Measurements from ENCODE around the gene HDAC6.

HDAC6 gene

DNA sequence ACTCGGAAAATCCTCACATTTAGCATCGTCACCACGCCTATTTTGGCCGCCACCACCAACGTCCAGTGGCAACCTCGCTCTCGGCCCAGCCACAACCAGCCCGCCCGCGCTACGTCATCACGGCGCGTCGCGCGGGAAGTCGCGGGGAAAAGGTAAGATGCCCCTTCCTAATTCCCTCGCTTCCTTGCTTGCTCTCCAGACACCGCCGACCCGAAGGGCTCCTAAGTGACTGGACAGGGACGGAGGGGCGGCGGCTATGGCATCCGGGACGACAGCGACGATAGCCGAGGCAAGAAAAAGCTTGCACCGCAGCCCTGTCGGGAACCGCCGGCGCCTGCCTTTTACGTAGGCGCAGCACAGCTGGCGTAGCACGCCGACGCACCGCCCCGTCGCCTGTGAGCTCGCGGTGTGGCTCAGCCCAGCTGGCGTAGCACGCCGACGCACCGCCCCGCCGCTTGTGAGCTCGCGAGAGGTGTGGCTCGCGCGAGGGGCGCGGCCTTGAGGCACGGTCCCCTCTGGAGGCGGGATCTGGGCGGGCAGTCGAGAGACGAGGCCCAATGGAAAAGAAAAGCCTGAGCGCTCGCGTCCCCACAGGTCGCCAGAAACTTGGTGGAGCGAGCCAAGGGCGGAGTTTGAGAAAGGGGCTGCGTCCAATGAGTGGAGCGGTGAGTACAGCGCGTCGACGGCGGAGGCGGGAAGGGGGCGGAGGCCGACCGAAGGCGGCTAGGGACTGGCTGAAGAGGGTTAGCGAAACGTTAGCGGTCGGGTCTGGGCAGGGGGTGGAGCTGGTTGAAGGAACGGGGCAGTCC lies at the start of gene HDAC6:
HDAC6 (plus strand) TSS at position 788 of the 809 bp plus-strand sequence. CDS start 626 bp downstream, outside the sequence.
- DNase-seq: peak; percentile 96

DNA sequence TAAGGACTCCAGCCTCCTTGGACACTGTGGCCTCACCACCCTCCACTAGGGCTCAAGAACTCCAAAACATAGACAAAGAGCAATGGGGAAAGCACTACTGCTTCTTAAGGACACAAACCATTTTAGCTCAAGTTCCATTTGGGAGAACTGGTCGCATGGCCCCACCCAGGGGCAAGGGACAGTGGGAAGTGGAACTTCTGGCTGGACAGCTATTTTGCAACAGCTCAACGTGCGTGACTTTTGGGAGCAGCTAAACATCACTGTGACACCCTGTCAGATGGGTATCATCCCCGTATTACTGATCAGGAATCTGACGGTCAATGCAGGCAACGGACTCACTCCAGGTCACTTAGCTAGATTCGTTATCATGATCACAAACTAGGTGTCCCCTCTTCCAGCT lies 49.4 kb upstream of the HDAC6 start:
- no peak for DNase-seq

DNA sequence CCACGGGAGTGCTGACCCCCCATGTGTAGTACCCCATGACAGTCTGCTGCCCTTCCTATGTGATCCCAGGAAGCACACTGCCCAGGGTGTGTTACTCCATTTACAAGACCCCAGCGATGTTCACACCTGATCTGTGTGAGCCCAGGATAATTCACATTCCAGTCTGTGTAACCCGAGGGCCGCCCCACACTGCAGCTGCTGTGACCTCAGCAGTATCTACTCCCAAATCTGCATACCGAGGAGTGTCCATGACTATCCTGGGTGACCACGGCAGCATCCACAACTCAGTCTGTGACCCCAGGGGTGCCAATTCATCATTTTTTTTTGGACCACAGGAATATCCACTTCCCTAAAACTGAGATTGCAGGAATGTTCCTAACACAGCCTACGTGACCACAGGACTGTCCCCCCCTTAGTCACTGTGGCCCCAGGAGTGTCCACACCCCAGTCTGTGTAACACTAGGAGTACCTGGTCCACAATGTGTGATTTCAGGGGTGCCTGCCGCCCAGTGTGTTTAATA lies 48.1 kb upstream of the HDAC6 start:
- no peak for DNase-seq

DNA sequence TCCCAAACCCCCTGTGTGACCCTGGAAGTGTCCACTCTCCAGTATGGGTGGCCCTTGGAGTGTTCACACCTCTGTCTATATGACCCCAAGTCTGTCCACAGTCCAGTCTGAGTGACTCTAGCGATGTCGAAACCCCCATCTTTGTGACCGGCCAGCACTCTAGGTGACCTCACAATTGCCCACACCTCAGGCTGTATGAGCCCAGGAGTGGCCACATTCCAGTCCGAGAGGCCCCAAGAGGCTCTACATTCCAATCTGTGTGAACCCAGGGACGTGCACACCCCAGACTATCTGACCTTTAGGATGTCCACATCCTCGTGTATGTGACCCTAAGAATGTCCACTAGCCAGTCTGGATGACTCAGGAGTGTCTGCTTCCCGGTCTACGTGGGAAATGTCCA lies 47.6 kb upstream of the HDAC6 start:
- no peak for DNase-seq

DNA sequence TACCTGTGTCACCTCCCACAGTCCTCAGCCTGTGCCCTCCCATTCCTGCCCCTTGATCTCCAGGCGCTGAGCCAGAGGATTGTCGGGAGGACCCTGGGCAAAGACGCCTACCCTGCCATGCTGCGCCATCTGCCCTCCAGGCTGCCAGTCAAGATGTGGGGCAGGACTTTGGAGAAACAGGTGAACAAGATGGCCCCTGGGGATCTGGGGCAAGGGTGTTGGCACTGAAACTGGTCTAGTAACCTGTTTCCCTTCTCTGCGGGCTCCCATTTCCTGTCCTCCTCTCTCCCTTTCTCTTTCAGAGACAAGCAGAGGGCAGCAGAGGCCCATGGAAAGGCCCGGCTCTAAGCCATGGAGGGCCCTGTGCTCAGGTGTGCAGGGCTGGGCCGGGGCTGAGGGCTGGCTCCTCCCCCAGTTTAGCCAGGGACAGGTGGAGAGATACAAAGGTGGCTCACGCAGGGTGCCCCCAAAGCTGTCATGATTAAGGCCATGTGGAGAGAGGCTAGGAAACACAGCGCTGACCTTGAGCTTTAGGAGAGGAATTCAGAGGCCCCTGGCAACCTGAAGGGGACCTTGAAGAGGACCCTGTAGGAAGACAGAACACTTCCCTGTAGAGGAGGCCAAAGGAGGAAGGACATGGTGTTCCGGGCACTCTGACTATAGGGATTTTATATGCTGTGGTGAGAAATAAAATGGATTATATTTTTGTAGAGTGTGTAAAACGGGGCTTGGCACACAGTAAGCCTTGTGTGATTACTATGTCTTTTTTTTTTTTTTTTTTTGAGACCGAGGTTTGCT lies 40.0 kb upstream of the HDAC6 start, which contains the start of gene GLOD5:
GLOD5 (plus strand) TSS at position 74 of the 798 bp plus-strand sequence; CDS start at position 118, 44 bp downstream.
- DNase-seq: peak; percentile 14

DNA sequence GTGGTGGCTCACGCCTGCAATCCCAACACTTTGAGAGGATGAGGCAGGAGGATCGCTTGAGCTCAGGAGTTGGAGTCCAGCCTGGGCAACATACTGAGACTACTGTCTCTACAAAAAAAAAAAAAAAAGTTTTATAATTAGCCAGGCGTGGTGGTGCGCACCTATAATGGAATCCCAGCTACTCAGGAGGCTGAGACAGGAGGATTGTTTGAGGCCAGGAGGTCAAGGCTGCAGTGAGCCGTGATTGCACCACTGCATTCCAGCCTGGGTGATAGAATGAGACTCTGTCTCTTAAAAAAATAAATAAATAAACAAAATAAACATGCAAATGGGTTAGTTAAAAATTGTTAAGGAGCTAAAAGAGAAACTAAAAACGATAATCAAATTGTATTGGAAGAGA lies 32.6 kb upstream of the HDAC6 start:
- no peak for DNase-seq

DNA sequence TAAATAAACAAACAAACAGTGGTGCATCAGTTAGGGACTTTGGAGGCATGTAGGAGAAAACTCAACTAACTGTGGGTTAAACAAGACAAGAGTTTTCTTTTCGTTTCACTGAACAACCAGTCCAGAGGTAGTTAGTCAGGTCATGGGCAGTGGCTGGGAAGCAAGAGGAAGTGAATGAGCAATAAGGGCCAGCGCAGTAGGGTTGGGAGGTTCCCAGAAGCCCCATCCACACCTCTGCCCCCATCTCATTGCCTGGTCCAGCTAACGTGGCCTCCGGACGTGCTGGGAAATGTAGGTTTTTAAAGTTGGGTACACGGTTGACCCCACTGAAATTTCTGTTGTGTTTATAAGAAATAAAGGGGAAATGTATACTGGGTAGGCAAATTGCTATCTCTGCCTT lies 31.6 kb upstream of the HDAC6 start:
- DNase-seq: no peak

DNA sequence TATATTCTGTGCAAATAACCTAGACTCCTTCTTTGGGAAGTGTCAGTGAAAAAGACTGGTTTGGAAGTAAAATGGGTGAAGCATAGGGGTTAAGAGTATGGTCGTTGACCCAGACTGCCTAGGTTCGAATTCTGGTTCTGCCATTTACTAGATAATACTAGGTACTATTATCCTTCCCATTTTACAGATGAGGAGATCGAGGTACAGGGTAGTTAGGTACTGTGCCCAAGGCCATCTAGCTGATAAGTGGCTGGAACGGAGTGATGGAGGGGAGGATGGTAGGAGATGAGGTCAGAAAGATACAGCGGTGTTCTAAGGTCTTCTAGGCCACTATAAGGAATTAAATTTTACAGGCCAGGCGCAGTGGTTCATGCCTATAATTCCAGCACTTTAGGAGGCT lies 29.3 kb upstream of the HDAC6 start:
- DNase-seq: no peak

DNA sequence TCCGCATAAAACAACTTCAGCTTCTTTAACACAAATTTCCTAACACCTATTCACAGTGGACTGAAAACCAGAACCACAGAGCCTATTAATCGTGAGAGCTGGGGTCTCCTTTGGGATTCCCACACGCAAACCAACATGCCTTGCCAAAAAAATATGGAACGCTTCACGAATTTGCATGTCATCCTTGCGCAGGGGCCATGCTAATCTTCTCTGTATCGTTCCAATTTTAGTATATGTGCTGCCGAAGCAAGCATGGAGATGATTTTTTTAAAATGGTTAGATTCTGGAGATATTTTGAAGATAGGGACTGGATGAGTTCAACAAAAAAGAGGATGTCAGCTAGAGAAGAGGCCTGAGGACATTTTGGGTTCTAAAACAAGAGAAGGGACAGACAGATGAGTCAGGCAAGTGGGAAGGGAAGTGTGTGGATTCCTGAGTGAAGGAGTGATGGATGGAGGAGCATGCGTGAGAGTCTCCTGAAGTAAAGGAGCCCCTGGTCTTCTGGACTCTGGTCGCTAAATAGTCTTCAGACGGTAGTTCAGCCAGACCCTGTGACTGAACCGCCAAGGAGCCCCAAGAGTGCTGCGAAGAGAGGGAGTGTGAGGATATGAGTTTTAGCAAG lies 24.9 kb upstream of the HDAC6 start:
- no peak for DNase-seq

DNA sequence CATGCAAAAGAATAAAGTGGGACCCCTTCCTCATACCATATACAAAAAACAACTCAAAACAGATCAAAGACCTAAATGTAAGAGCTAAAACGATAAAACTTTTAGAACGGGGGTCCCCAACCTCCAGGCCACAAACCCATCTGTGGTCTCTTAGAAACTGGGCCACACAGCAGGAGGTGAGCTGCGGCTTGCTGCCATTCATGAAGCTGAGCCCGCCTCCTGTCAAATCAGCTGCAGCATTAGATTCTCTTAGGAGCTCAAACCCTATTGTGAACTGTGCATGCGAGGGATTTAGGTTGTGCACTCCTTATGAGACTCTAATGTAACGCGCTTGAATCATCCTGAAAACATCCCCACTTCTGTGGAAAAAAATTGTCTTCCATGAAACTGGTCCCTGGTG lies 22.5 kb upstream of the HDAC6 start:
- DNase-seq: no peak

DNA sequence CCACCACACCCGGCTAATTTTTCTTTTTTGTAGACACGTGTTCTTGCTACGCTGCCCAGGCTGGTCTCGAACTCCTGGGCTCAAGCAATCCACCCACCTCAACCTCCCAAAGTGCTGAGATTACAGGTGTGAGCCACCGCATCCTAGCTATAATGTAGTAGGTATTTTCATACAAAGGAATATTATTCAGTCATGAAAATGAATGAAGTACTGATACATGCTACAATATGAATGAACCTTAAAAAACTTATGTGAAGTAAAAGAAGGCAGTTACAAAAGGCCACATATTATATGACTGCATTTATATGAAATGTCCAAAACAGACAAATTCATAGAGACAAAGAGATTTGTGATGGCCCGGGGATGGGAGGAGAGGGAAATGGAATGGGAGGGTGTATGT lies 20.2 kb upstream of the HDAC6 start:
- DNase-seq: no peak

DNA sequence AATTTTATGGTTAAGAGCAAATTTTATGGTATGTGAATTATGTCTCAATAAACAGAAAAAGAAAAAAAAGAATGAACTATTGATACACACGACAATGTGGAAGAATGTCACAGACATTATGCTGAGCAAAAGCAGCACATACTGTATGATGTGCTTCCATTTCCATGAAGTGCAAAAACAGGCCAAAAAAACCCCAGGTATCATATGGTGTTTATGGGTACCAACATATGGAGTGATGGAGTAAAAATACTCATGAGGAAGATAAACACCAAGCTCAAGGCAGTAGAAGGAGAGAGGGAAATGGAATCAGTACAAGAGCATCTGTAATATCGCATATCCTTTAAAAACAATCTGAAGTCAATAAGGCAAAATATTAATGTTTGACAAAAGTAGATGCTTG lies 19.7 kb upstream of the HDAC6 start:
- DNase-seq: no peak

DNA sequence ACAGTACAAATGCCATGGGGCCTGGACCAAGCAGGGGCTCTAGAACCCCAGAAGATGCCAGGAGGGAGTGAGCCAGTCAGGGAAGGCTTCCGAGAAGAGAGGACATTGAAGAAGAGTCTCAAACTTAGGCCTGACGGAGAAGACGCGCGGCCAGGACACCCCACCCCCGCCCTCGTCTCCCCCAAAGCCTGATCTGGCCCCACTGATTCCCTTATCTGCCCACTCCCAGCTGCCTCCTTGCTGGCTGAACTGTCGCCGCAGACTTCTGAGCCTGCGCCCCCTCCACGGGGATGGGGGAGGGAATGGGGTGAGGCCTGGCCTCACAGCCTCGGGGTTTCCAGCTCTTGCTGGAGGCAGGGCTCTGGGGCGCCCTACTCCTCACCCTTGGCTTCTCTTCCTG lies 19.1 kb upstream of the HDAC6 start:
- no peak for DNase-seq

DNA sequence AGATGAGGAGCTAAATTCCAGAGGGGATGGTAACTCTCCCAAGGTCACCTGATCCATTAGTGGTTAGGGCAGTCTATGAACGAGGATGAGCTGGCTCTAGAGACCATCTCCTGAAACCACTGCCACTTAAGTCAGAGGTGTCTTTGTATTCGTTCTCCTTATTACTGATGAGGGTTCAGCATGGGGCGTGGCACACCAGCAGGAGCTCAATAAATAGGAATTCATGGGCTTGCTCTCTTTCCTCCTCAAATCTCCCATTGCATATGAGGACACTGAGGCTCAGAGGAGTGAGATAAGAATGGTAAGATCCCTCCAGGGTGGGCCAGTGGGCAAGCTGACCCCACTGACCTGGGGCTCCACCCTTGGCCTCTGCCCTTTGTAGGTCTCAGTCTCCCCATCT lies 17.1 kb upstream of the HDAC6 start:
- no peak for DNase-seq

DNA sequence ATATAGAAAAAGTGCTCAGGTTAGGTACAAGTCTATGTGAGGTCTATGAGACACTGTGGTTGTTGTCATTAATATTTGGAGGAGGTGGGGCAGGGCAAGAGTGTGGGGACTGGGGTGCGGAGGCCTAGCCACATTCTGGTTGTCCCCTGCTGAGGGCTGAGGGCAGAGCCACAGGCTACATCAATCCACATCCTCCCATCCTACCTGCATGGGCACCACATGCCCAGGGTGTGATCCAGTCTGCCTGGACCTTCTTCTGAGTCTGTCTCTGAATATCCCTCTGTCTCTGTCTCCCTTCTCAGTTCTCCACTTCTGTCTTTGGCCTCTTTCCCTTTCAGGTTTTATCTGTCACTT lies 16.7 kb upstream of the HDAC6 start:
- DNase-seq: no peak

DNA sequence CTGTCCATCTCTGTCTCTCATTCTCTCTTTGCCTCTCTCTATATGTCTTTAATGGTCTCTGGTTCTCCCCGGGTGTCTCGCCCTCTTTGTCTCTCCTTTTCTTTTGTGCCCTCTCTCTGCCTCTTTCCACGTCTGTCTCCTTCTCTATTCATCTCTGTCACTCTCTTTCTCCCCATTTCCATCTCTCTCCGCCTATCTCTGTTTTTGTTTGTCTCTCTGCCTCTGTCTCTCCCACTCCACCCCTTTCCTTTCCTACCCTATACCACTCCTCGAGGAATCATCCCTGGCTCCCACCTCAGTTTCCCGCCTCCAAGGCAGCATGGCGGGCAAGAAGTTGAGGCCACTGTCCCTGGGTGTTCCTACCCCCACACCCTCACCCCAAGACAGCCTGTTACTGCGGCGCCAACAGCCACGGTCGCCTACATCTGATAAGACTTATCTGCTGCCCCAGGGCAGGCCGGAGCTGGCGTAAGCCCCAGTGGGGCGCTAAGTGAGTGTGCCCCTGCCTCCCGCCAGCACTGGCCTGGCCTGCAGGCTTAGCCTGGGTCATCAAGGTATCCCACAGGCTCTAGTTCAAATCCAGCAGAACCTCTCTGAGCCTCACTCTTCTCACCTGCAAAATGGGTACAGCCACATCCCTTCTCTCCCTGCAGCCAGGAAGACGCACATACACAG lies 16.2 kb upstream of the HDAC6 start:
- DNase-seq: no peak

DNA sequence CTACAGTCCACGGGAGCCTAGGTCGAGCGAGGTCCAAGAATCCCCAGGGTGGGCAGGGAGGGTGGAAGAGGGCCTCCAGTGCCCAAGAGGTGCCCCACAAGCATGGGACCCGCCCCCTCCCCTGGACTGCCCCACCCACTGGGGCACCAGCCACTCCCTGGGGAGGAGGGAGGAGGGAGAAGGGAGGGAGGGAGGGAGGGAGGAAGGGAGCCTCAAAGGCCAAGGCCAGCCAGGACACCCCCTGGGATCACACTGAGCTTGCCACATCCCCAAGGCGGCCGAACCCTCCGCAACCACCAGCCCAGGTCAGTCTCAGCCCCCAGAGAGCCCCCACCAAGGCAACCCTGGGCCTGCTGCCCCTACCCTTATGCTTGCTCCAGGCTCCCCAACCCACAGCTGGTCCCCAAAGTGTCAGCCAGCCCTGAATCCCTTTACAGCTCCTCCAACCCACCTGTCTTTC lies 15.5 kb upstream of the HDAC6 start, which contains the start of gene GATA1:
GATA1 (plus strand) TSS at position 250 of the 460 bp plus-strand sequence. CDS start 4,520 bp downstream, outside the sequence.
- DNase-seq: no peak

DNA sequence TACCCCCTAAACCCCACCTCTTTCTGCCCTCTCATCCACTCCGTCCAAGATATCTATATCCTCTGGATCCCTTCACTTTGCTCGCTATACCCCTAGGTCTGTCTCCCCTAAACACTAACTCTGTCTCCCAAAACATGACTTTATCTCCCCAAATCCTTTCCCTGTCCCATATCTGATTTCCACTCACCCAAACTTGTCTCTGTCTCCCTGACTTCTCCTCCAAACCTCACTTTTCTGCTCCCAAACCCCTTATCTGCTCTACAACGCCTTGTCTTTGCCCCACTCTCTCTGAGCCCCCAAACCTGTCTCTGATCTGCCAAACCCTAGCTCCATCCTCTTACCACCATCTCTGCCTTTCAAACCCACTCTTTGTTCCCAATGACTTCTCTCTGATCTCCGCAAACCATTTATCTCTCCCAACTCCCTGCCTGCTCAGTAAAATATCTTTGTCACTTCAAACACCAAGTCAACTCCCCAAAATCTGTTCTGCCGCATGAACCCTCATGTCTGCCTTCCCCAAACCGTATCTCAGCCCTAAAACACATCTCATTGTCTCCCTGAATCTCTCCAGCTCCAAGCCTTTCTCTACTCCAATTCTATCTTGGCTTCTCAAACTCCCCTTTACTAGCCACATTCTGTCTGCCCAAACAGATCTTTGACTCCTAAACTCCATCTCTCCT lies 14.9 kb upstream of the HDAC6 start:
- DNase-seq: no peak

DNA sequence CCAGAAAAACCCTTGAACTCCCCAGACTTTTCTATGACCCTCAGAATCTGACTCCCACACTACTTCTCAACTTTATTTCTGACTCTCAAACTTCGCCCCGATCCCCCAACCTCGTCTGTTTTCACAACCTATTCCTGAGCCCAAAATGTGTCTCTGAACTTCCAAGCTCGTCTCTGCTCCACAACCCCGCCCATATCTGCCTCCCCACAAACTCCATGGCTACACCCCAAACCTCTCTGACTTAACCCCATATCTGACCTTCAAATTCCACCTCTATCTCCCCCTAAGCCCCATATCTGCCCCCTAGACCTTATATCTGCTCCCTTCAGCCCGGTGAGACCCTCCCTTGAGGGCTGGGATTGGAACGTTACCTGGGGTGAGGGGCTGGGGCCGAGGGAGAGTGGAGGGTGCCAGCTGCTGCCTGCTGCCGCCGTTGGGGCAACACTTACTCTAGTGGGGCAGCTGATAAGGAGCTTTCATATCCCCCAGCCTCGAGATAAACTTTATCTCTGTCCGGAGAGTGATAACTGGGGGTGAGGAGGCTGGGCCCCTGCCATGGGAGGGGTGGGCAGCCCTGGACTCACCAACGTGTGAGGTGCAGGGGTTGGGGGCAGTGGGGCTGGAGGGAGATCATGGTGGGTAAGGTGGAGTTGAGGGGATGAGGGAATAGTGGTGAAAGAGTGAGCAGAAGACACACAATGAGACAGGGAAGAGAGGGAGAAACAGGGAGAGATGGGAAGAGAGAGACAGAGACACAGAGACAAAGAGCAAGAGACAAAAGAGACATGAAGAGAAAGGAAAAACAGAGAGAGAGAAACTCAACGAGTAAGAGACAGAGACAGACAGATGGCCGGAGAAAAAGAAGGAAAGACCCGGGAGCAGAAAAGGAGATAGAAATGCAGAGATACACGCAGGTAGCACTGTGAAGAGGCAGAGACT lies 14.1 kb upstream of the HDAC6 start:
- DNase-seq: no peak

DNA sequence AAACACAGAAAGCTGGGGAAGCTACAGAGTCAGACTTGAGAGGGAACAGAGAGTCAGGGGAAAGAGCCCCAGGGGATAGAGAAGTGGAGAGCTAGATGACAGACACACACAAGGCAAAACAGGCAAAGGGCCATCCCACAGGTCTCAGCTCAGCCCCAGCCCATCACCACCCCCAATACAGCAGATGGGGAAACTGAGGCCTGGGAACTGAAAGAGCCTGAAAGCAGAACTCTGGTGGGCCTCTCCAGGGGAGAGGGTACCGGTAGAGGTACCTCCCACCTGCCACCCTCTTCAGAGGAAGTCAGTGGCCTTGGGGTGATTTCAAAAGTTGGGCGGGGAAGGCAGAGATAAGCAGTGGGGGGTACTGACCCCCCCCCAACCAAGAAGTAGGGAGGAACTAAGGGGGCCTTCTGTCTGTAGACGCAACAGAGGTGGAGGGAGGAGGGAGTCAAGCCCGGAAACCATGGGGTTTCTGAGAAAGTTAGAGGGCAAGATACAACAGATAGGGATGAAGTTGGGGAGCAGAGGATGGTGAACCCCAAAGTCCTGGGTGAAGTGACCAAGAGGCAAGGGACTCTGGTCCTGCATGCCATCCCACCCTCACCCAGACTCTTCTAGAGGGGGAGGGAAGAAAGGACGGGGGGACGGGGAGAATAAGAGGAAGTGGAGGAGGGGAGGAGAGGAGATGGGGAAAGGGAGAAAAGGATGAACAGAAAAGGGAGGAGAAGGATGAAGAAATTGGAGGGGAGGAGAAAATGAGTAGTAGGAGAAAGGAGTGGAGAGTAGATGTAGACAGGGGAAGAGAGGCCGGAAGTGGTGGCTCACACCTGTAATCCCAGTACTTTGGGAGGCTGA lies 12.3 kb upstream of the HDAC6 start:
- DNase-seq: no peak

Measured in NCI-H748 treated with DMSO at 0.1 percent for 48 hours (cell line).